ENCODE data around the gene GARS1.

Gene GARS1

GRCh38 chr7:30654296-30655090, 59.8 kb downstream of the GARS1 start:
- DNase-seq (ENCODE audit: low spot score) (no peak), FAIRE-seq (no peak)

GRCh38 chr7:30655096-30655970, 60.7 kb downstream of the GARS1 start:
- DNase-seq (ENCODE audit: low spot score) = no peak
- FAIRE-seq = no peak

GRCh38 chr7:30656006-30656957, 61.6 kb downstream of the GARS1 start:
- no peak for DNase-seq (ENCODE audit: low spot score)
- no peak for FAIRE-seq

DNA sequence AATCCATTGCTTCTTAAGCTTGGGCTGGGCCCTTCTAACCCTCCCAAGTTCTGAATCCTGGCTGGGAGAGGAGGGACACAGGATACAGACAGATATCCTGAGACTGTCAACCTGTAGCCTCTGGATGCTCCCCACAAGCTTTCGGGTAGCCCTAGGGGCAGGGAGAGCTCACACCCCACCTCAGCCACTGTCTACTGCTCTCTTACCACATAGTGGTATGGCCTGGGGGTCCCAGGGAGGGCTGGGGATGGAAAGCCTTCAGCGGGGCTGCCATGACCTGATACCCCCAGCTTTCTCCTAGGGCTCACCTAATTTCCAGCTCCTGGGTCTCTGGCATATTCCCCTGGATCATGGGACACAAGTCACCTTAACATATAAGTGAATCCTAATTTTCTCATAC, 62.5 kb downstream of the GARS1 start:
- DNase-seq (ENCODE audit: low spot score) = no peak
- no peak for FAIRE-seq

GRCh38 chr7:30658479-30659074, 63.9 kb downstream of the GARS1 start:
- FAIRE-seq (no peak), DNase-seq (ENCODE audit: low spot score) (no peak)

DNA sequence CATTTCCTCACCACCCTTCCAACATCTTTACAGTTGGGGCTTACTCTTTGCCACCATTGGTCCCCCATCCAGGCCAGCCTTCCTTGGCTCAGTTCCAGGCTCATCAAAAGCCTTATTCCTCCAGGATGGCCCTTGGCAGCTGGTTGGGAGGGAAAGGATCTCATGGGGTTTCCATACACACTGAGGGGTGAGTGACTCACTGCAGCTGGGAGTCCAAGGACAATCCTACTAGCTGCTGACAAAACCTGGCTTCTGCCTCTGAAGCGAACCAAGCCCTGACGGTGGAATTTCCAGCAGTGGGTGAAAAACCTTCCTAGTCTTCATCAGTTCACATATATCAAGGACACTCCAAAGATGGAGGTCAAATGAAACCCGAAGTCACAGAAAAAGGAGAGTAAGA, 64.6 kb downstream of the GARS1 start:
- no peak for DNase-seq (ENCODE audit: low spot score)
- FAIRE-seq = no peak

DNA sequence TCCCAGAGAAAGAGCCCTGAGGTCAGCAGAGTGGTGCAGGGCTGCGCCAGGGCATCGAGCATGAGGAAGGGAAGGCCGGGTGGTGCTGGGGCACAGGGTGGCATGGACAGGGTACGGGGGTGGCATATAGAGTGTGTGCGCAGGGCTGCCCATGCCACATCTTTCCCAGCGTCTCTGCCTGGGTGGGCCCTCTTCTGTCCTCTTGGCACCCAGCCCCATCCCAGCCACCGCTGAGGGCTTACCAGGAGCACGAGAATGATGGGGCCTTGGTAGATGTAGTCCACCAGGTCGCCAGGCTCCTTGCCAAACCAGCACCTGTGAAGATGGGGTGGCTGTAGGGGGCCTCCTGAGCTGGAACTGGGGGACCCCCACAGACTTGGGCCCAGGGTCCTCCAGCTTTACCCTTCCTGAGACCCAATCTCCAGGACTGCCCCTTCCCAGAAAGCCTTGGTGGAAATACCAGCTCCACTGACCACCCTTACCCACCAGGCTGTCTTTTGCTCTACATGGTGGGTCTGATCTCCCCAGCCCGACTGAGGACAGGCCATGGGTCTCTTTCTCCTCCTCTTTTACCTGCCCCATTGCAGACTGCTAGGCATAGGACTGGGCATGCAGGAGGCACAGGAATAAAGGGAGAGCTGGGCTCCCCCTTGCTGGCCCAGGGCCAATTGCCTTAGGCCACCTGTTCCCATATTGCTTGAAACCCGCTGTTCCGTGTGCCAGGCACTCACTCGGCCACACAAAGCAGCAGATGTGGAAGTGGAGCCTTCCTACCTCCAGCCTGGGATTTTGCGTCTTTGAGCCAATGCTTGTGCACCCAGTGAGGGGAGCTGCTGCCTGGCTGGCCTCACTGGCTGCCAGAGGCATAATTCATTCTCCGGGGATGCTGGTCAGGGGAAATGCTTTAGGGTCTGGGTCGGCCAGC, 65.9 kb downstream of the GARS1 start:
- FAIRE-seq (no peak), DNase-seq (ENCODE audit: low spot score) (no peak)

- no peak for DNase-seq (ENCODE audit: low spot score)
- no peak for FAIRE-seq
Measured at GRCh38 chr7:30661926-30662325, 67.2 kb downstream of the GARS1 start.

DNA sequence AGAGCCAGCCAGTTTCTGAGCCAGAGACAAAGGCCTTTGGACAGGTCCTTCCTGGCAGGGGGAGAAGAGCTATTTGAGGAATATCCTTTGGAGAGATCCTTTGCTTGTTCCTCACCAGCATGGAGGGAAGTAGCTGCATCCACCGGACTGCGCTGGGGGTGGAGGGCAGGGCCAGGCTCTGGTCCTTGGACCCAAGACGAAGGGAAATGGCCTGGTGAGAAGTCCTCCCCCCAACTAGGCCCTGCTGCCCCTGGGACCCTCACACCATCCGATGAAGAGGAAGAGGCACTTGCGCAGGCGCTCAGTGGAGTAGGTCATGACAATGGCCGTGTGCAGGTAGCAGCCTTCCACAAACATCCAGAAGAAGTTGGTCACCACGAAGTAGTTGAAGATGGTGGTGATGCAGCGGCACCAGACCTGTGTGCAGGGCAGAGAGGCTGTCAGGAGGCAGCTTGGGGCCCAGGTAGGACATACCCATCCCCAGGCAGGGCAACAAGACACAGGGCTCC, 67.8 kb downstream of the GARS1 start:
- DNase-seq (ENCODE audit: low spot score) (no peak), FAIRE-seq (no peak)

GRCh38 chr7:30663414-30663813, 68.7 kb downstream of the GARS1 start:
- FAIRE-seq = no peak

DNA sequence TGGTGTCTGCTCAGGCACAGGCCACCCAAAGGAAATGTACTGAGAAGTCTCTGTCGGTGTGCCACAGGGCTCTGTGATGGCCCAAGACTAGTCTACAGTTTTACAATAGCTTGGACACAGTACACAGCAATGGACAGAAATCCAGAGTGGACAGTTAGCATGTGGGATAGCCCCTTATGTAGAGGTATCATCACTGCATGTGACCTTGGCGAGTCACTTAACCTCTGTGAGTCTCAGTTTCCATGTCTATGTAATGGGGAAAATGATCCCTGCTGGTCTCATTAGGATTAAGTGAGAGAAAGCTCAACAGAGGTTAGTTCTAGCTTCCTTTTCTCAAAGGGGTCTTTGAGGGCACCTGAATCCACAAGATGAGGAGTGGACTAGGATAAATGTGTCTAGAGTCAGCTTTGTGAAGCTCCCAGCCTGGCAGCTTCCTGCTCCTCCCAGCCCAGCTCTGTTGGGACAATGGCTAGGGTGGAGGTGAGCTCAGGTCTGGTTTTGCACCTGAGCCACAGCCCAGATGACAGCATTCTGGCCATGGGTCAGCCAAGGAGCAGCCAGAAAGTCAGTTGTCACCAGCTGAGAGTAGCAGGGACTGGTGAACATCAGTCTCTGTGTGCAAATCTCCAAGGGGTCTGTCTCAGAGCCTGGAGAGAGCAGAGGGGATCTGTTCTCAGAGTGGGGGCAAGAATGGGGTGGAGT, 69.7 kb downstream of the GARS1 start:
- no peak for FAIRE-seq

More at GRCh38 chr7:30663414-30663813, 68.7 kb downstream of the GARS1 start:
- no peak for DNase-seq (ENCODE audit: low spot score)

GRCh38 chr7:30665043-30665442, 70.4 kb downstream of the GARS1 start:
- FAIRE-seq = no peak

More for the DNA sequence above, 69.7 kb downstream of the GARS1 start:
- DNase-seq (ENCODE audit: low spot score) = no peak

GRCh38 chr7:30665449-30665848, 70.8 kb downstream of the GARS1 start:
- FAIRE-seq (no peak), DNase-seq (ENCODE audit: low spot score) (no peak)

More at GRCh38 chr7:30665043-30665442, 70.4 kb downstream of the GARS1 start:
- DNase-seq (ENCODE audit: low spot score) = no peak

- no peak for FAIRE-seq
- DNase-seq (ENCODE audit: low spot score) = no peak
Measured at GRCh38 chr7:30667172-30667571, 72.5 kb downstream of the GARS1 start.

DNA sequence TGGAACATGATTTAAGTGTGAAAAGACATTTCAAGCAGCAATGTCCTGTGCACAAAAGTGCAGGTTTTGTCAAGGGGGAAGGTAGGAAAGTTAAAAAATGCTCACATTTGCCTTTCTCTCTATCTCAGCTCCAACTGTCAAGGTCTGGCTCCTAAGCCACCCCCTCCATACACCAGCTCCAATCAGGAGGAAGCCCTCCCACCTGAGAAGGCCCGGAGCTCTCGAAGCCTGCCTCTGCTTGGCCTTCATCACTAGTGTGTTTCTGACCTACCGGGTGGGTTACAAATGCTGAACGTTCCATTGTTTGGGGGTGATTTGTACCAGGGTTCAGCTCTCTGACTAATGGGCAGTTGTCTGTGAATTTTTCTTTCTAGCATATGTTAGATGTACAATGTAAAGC, 73.4 kb downstream of the GARS1 start:
- no peak for FAIRE-seq
- DNase-seq (ENCODE audit: low spot score) = no peak

DNA sequence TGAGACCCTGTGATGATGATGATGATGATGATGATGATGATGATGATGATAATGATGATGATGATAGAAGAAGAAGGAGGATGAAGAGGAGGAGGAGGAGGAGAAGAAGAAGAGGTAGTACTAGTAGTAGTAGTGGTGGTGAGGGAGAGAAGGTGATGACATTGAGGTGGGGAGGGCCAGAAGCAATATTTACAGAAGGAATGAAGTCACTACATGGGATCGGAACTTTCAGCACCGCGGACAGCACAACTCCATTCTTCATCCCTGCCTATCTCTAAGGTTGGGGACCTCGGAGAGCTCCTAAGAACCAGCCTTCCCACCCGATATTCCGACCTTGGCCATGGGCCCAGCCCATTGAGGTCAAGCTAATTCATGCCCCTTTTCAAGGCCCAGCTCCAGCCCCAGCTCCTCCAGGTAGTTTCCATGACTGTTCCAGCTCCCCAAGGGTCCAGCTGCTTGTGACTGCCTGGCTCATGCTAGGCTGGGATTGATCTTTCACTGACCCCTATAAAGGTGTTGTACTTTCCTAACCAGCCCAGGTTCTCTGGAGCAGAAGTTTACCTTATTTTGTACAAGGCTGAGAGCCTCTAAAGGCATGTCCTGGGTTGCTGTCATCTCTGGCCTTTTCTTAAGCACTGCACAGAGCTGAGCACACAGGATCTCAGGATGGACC, 77.3 kb downstream of the GARS1 start:
- FAIRE-seq (no peak), DNase-seq (ENCODE audit: low spot score) (peak; percentile 16)

- DNase-seq (ENCODE audit: low spot score) (no peak), FAIRE-seq (no peak)
Measured at GRCh38 chr7:30674420-30674819, 79.7 kb downstream of the GARS1 start.

GRCh38 chr7:30674876-30675275, 80.2 kb downstream of the GARS1 start:
- DNase-seq (ENCODE audit: low spot score) = no peak
- no peak for FAIRE-seq

Measured in RCC 7860 (cell line).